ENCODE results near the gene GFM1.

Gene GFM1

DNA sequence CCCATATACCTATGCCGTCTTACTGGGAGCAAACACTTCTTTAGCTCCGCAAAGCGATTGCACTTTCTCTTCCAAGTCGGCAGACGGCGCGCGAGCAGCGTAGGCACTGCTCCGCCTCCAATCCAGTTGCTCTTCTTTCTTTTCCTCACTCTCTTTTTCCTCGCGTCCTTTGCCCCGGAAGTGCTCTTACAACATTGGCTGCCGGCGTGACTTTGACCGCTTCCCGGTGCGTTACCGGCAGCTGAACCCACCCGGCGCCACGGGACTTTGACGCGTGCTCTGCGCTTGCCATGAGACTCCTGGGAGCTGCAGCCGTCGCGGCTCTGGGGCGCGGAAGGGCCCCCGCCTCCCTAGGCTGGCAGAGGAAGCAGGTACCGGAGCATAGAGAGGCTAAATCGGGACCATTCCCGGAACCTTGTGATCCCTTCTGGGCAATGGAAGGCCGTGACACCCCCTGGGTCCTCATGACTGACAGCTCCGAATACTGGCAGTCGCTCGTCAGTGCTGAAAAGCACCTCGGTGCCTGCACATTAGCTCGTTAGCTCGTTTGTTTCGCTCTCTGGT lies at the start of gene GFM1:
Gene GFM1 (plus strand): TSS at position 183 of the 564 bp plus-strand sequence. CDS start 108 bp downstream, at position 291.
- peak; percentile 91 for DNase-seq (ENCODE audit: low spot score)

DNA sequence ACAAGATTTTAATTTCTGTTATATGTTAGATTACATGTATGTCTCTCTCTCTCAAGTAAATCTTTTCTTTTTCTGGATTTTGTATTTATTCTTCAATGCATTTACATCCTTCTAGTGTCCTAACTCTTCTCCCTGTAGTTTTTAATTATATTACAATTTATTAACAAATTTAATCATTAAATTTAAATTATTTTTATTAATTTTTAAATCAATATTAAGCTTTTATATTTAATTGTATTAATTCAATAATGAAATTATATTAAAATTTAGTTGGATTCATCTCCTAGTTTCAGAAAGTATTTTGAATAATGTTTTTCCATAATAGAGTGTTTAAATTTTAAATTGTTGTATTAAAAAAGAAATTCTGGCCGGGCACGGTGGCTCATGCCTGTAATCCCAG lies 43.5 kb upstream of the GFM1 start:
- DNase-seq (ENCODE audit: low spot score), result no peak

DNA sequence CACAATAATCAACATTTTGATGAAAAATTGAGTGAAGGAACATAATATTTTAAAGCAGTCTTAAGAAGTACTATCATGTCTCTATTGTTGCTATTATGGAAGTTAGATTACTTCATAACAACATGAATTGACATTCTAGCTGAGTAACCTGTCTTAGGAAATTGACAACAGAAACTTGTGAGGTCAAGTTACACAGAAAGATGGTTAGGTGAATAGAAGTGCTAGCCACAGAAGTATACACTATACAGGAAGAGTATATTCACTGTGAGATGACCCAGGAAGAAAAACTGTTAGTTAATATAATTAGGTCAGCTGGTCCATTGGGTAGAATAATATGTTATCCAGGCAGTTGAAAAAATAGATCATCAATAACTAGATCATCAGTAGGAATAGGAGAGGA lies 42.1 kb upstream of the GFM1 start:
- DNase-seq (ENCODE audit: low spot score), result no peak

DNA sequence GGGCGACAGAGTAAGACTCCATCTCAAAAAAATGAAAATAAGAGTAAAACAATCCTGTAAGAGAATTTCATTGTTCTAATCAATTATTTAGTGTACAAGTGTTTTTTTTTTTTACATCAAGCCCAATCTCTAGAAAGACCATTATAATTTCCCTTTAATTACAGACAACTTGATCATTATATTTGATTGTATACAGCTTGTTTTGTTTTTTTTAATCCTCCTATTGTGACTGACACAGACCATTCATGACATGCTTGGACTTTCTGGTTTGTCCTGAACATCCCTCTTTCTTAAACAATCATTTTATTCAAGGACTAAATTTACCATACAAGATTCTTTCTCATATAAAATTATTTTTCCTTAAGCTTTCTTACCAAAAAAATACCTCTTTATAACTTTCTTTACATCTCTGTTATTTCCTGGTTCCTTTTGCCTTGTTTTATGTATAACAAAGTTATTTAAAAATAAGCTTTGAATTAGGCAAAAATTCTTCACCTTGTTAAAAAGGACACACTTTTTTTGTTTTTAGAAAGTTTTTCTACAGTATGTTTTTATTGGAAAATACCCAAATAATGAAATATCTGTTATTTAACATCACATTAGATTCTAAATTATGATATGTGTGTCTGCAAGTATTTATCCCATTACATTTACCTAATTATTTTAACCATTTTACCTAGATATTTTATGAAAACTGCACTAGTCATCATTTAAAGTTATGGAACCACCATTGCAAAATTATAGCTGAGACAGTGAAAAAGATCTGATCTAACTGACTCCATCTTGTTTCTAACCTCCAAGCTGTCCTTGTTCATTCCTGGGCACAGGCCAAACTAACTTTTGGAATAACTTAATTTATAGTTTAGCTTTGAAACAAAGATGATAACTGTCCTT lies 26.1 kb upstream of the GFM1 start:
- no peak for DNase-seq (ENCODE audit: low spot score)

GRCh38 chr3:158625881-158626280 lies 18.4 kb upstream of the GFM1 start:
- DNase-seq (ENCODE audit: low spot score), result no peak

- DNase-seq (ENCODE audit: low spot score), result no peak
These were observed 12.3 kb upstream of the GFM1 start for GRCh38 chr3:158631981-158632380.

DNA sequence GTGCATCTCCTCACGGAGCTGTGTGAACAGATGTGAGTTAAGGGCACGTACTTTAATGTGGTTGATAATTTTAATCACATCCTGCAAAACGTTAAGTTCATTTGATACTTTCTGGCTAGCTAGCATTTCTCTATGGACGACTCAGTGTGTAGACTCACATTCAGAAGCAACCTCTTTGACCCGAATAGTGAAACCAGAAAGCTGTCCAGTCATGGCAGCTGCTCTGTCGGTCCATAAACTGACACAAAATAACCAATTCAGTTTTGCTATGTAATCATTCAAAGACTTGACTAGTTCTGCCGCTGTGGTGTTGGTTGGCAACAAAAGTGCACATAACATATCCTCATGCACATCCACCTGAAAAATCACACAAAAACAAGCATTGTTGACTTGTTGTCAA lies 3.7 kb upstream of the GFM1 start:
- no peak for DNase-seq (ENCODE audit: low spot score)

GRCh38 chr3:158642005-158642404 lies 2.3 kb upstream of the GFM1 start:
- no peak for DNase-seq (ENCODE audit: low spot score)

- no peak for DNase-seq (ENCODE audit: low spot score)
These were observed 1.7 kb upstream of the GFM1 start for GRCh38 chr3:158642474-158643210.

GRCh38 chr3:158649791-158650190 lies 5.5 kb downstream of the GFM1 start:
- no peak for DNase-seq (ENCODE audit: low spot score)

DNA sequence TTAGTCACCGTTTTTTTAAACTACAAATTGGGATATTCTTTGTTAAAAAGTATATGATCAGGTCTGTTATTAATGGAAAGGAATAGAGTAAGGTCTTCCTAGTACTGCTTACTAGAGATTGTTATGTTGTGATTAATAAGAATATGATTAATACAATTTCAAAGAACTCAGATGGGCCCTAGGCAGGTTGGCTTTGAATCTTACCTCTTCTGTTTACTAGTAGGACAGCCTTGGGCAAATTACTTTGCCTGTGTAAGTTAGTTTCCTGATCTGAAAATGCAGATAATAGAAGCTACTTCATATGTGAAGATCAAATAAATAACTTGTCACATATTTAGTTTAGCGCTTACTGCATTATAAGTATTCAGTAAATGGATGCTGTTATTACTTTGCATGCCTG lies 6.9 kb downstream of the GFM1 start:
- no peak for DNase-seq (ENCODE audit: low spot score)

DNA sequence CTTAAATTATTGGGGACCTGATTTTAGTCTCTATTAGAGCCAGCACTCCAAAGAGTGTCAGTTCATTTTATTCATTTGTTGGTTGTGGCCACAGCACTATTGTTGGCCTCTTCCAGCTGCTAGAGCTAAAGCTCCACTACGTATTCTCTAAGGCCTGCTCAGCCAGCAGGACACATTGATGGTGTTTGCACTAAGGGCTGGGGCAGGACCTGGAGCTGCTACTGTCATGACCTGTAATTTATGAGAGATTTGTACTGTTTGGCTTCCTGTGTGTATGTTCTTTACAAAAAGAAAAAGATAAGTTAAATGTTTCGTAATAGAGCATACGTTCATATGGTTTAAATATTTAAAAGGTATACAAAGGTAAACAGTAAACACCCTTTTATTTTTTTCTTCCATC lies 8.1 kb downstream of the GFM1 start:
- no peak for DNase-seq (ENCODE audit: low spot score)

DNA sequence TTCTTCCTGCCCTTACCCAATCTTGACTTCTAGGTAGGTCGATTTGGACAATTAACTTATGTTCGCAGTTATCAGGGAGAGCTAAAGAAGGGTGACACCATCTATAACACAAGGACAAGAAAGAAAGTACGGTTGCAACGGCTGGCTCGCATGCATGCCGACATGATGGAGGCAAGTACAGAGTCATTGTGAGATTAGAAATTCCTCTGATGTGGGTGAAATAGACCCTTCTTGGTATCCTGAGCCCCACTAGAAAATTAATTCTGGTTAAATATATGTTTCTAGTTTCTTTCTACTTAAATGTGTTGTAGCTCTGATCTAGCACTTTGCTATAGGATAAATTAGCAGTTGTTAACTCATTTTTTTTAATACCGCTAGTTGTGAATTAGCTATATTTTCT lies 14.6 kb downstream of the GFM1 start:
- DNase-seq (ENCODE audit: low spot score), result no peak

- peak; percentile 50 for DNase-seq (ENCODE audit: low spot score)
These were observed 15.3 kb downstream of the GFM1 start for GRCh38 chr3:158659454-158660237.

DNA sequence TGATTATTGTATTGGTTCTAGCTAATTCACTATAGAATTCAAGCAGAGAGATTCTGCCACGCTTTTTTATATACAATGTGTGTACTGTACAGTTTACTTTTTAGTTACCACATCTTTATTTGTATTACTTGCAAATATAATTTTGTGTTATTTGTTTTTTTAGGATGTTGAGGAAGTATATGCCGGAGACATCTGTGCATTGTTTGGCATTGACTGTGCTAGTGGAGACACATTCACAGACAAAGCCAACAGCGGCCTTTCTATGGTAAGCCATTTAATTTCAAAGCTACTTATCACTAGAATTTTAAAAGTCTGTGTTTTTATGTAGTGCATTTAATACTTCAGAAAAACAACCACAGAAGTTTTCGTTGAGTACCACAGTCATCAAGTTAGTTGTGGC lies 16.4 kb downstream of the GFM1 start:
- DNase-seq (ENCODE audit: low spot score), result no peak

- DNase-seq (ENCODE audit: low spot score), result no peak
These were observed 18.9 kb downstream of the GFM1 start for GRCh38 chr3:158663246-158663645.

DNA sequence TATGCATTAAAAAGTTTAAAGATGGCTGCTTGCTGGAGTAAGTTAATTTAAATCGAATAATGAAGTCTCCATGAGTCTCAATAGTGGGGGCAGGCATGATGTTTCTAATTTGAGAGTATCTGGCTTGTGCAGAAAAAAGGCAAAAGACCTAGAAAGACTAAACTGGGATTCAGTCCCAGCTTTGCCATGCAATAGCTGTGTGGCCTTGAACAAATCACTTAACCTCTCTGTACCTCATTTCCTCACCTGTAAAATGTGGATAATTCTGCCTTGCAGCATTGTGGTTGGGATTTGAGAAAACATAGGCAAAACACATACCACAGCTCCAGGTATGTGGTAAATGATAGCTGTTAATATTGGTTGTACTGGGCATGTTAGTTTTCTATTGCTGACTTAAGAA lies 19.5 kb downstream of the GFM1 start:
- DNase-seq (ENCODE audit: low spot score), result no peak

GRCh38 chr3:158666416-158666815 lies 22.1 kb downstream of the GFM1 start:
- DNase-seq (ENCODE audit: low spot score), result no peak

DNA sequence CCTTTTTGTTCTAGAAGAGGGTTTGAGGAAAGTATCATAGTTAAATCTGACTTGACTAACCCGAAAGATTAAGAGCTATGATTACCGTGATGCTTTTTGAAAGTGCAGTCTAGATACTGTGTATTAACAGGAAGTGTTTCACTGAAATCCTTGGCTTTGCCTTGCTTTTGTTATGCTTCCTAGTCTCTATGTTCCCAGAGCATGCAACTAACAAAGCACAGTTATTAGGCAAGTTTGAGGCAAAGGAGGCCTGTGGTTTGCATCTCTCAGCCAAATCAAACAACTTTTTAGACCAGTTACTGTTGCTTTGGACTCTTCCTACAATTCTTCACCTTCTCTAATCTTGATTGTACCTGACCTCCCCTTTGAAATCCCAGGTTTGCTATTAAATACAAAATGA lies 24.2 kb downstream of the GFM1 start:
- no peak for DNase-seq (ENCODE audit: low spot score)

- peak; percentile 3 for DNase-seq (ENCODE audit: low spot score)
These were observed 27.5 kb downstream of the GFM1 start for GRCh38 chr3:158671821-158672214.

GRCh38 chr3:158672215-158673176 lies 28.2 kb downstream of the GFM1 start, which contains the start of gene LXN:
TSS of gene LXN (minus strand) at chr3:158672648. CDS start at chr3:158672478, 170 bp downstream.
- DNase-seq (ENCODE audit: low spot score), result peak; percentile 96

Data from iPS-NIHi11 (cell line).